Measurements from ENCODE around the gene PGAM5.
A peak's percentile ranks its signal among the peaks of the same experiment; 100 is the strongest.

Gene PGAM5

GRCh38 chr12:132715874-132716273 lies 5.2 kb downstream of the PGAM5 start:
- H4K91ac ChIP-seq (ENCODE audit: low read depth, low read length, poor library complexity) = no peak overlapping the region
- no peaks in the 10 kb centered on the region for H3K4me1 ChIP-seq (ENCODE audit: control insufficient read depth in 2 of 2, insufficient read depth in 1 of 2, low read depth in 1 of 2, low read length in 2 of 2)
- H3K79me1 ChIP-seq (ENCODE audit: low read depth, low read length) = peaks cover 23% of the 10 kb centered on the region
- H2BK12ac ChIP-seq (ENCODE audit: low read length) = no peak overlapping the region
- H3K27me3 ChIP-seq (ENCODE audit: control insufficient read depth in 3 of 3, insufficient read depth in 3 of 3, low read depth in 1 of 3, low read length in 3 of 3) = no peaks in the 10 kb centered on the region
- H3K36me3 ChIP-seq (replicated peaks in 1 of 2; ENCODE audit: control insufficient read depth in 2 of 2, insufficient read depth in 2 of 2, low read length in 2 of 2) = peaks cover 35 to 65% of the 10 kb centered on the region in 2 donors
- no peak overlapping the region for H3K4ac ChIP-seq (ENCODE audit: low read length)
- DNase-seq (ENCODE audit: low spot score) = no peak
- H3K23ac ChIP-seq (ENCODE audit: low read depth, low read length, poor library complexity) = no peak overlapping the region
- H3K9me3 ChIP-seq (replicated peaks in 1 of 2; ENCODE audit: control insufficient read depth in 2 of 2, insufficient read depth in 1 of 2, low read depth in 1 of 2, low read length in 2 of 2) = peaks cover 0 to 2% of the 10 kb centered on the region in 2 donors
- no peak overlapping the region for H3K18ac ChIP-seq (ENCODE audit: low read length)
- H2BK15ac ChIP-seq (ENCODE audit: low read length) = no peak overlapping the region
- H2AK5ac ChIP-seq (ENCODE audit: low read depth, low read length) = no peak overlapping the region
- no peak overlapping the region for H4K8ac ChIP-seq (ENCODE audit: low read depth, low read length)
- H3K9ac ChIP-seq (ENCODE audit: low read depth, low read length, poor library complexity) = peak overlapping the region; percentile 9
- H2AFZ ChIP-seq (ENCODE audit: low read length) = no peak overlapping the region
- H2BK120ac ChIP-seq (ENCODE audit: low read depth, low read length) = no peak overlapping the region
- H2BK5ac ChIP-seq (ENCODE audit: low read length) = no peak overlapping the region
- WGBS, 2 donors (ENCODE audit: extremely low coverage in 2 of 2, insufficient read length in 2 of 2, insufficient replicate concordance in 1 of 2) = no CpG with 5 or more reads among the region's 9 CpGs
- no peak overlapping the region for H3K14ac ChIP-seq (ENCODE audit: low read length)
- H3K4me3 ChIP-seq (ENCODE audit: low read length in 2 of 2) = no peak overlapping the region
- H3K4me2 ChIP-seq (ENCODE audit: insufficient read depth, low read length, poor library complexity, severe bottlenecking) = no peak overlapping the region
- H3K27ac ChIP-seq (replicated peaks; ENCODE audit: low read length) = no peak overlapping the region

- Histone ChIP-seq H2BK5ac (ENCODE audit: low read length) (no peak overlapping the region), H2AK5ac (ENCODE audit: low read depth, low read length) (no peak overlapping the region), H3K9ac (ENCODE audit: low read depth, low read length, poor library complexity) (no peak overlapping the region), H3K23ac (ENCODE audit: low read depth, low read length, poor library complexity) (no peak overlapping the region), H3K4me3 (ENCODE audit: low read length in 2 of 2) (no peak overlapping the region), H3K36me3 (replicated peaks in 1 of 2; ENCODE audit: control insufficient read depth in 2 of 2, insufficient read depth in 2 of 2, low read length in 2 of 2) (peaks cover 37 to 69% of the 10 kb centered on the region in 2 donors), H3K9me3 (replicated peaks in 1 of 2; ENCODE audit: control insufficient read depth in 2 of 2, insufficient read depth in 1 of 2, low read depth in 1 of 2, low read length in 2 of 2) (peaks cover 0 to 2% of the 10 kb centered on the region in 2 donors), H2BK120ac (ENCODE audit: low read depth, low read length) (no peak overlapping the region), H2BK12ac (ENCODE audit: low read length) (no peak overlapping the region), H3K4me1 (ENCODE audit: control insufficient read depth in 2 of 2, insufficient read depth in 1 of 2, low read depth in 1 of 2, low read length in 2 of 2) (no peaks in the 10 kb centered on the region), H4K8ac (ENCODE audit: low read depth, low read length) (peak overlapping the region; percentile 82), H2BK15ac (ENCODE audit: low read length) (no peak overlapping the region), H2AFZ (ENCODE audit: low read length) (no peak overlapping the region), H4K91ac (ENCODE audit: low read depth, low read length, poor library complexity) (no peak overlapping the region), H3K4me2 (ENCODE audit: insufficient read depth, low read length, poor library complexity, severe bottlenecking) (no peak overlapping the region), H3K18ac (ENCODE audit: low read length) (no peak overlapping the region), H3K79me1 (ENCODE audit: low read depth, low read length) (peaks cover 19% of the 10 kb centered on the region), H3K4ac (ENCODE audit: low read length) (no peak overlapping the region), H3K27ac (replicated peaks; ENCODE audit: low read length) (no peak overlapping the region), H3K27me3 (ENCODE audit: control insufficient read depth in 3 of 3, insufficient read depth in 3 of 3, low read depth in 1 of 3, low read length in 3 of 3) (no peaks in the 10 kb centered on the region), H3K14ac (ENCODE audit: low read length) (no peak overlapping the region)
- no CpG with 5 or more reads among the region's 11 CpGs for WGBS, 2 donors (ENCODE audit: extremely low coverage in 2 of 2, insufficient read length in 2 of 2, insufficient replicate concordance in 1 of 2)
- DNase-seq (ENCODE audit: low spot score) = no peak
These were observed 5.7 kb downstream of the PGAM5 start for GRCh38 chr12:132716356-132716755.

GRCh38 chr12:132717011-132717410 lies 6.4 kb downstream of the PGAM5 start:
- no peak overlapping the region for H3K18ac ChIP-seq (ENCODE audit: low read length)
- no peak overlapping the region for H2AFZ ChIP-seq (ENCODE audit: low read length)
- no peak overlapping the region for H3K4me3 ChIP-seq (ENCODE audit: low read length in 2 of 2)
- H2AK5ac ChIP-seq (ENCODE audit: low read depth, low read length) = no peak overlapping the region
- H2BK120ac ChIP-seq (ENCODE audit: low read depth, low read length) = no peak overlapping the region
- H3K79me1 ChIP-seq (ENCODE audit: low read depth, low read length) = peaks cover 16% of the 10 kb centered on the region
- no peak overlapping the region for H2BK5ac ChIP-seq (ENCODE audit: low read length)
- peak overlapping the region; percentile 73 for H3K23ac ChIP-seq (ENCODE audit: low read depth, low read length, poor library complexity)
- no peak overlapping the region for H3K27ac ChIP-seq (replicated peaks; ENCODE audit: low read length)
- no peak overlapping the region for H3K14ac ChIP-seq (ENCODE audit: low read length)
- H2BK12ac ChIP-seq (ENCODE audit: low read length) = no peak overlapping the region
- peaks cover 0 to 2% of the 10 kb centered on the region in 2 donors for H3K9me3 ChIP-seq (replicated peaks in 1 of 2; ENCODE audit: control insufficient read depth in 2 of 2, insufficient read depth in 1 of 2, low read depth in 1 of 2, low read length in 2 of 2)
- no peak for DNase-seq (ENCODE audit: low spot score)
- no peak overlapping the region for H3K4ac ChIP-seq (ENCODE audit: low read length)
- no peaks in the 10 kb centered on the region for H3K27me3 ChIP-seq (ENCODE audit: control insufficient read depth in 3 of 3, insufficient read depth in 3 of 3, low read depth in 1 of 3, low read length in 3 of 3)
- H4K8ac ChIP-seq (ENCODE audit: low read depth, low read length) = no peak overlapping the region
- no peak overlapping the region for H2BK15ac ChIP-seq (ENCODE audit: low read length)
- H3K4me1 ChIP-seq (ENCODE audit: control insufficient read depth in 2 of 2, insufficient read depth in 1 of 2, low read depth in 1 of 2, low read length in 2 of 2) = no peaks in the 10 kb centered on the region
- no peak overlapping the region for H3K9ac ChIP-seq (ENCODE audit: low read depth, low read length, poor library complexity)
- peaks cover 37 to 76% of the 10 kb centered on the region in 2 donors for H3K36me3 ChIP-seq (replicated peaks in 1 of 2; ENCODE audit: control insufficient read depth in 2 of 2, insufficient read depth in 2 of 2, low read length in 2 of 2)
- H4K91ac ChIP-seq (ENCODE audit: low read depth, low read length, poor library complexity) = no peak overlapping the region
- H3K4me2 ChIP-seq (ENCODE audit: insufficient read depth, low read length, poor library complexity, severe bottlenecking) = no peak overlapping the region
- WGBS, 2 donors (ENCODE audit: extremely low coverage in 2 of 2, insufficient read length in 2 of 2, insufficient replicate concordance in 1 of 2) = 100% methylated on average over 4 of the region's 17 CpGs; no CpG with 5 or more reads in 1 of the 2 donors

- WGBS, 2 donors (ENCODE audit: extremely low coverage in 2 of 2, insufficient read length in 2 of 2, insufficient replicate concordance in 1 of 2) = no CpG with 5 or more reads among the region's 61 CpGs
- H3K36me3 ChIP-seq (replicated peaks in 1 of 2; ENCODE audit: control insufficient read depth in 2 of 2, insufficient read depth in 2 of 2, low read length in 2 of 2) = peaks cover 37 to 81% of the 10 kb centered on the region in 2 donors
These were observed 7.1 kb downstream of the PGAM5 start for GRCh38 chr12:132717531-132718387.

More at GRCh38 chr12:132717531-132718387, 7.1 kb downstream of the PGAM5 start:
- H3K18ac ChIP-seq (ENCODE audit: low read length) = no peak overlapping the region
- H3K4me3 ChIP-seq (ENCODE audit: low read length in 2 of 2) = no peak overlapping the region
- H3K27ac ChIP-seq (replicated peaks; ENCODE audit: low read length) = no peak overlapping the region
- H3K79me1 ChIP-seq (ENCODE audit: low read depth, low read length) = peaks cover 16% of the 10 kb centered on the region
- no peaks in the 10 kb centered on the region for H3K4me1 ChIP-seq (ENCODE audit: control insufficient read depth in 2 of 2, insufficient read depth in 1 of 2, low read depth in 1 of 2, low read length in 2 of 2)
- H3K27me3 ChIP-seq (ENCODE audit: control insufficient read depth in 3 of 3, insufficient read depth in 3 of 3, low read depth in 1 of 3, low read length in 3 of 3) = no peaks in the 10 kb centered on the region
- H2AFZ ChIP-seq (ENCODE audit: low read length) = no peak overlapping the region
- H3K14ac ChIP-seq (ENCODE audit: low read length) = no peak overlapping the region
- H3K9me3 ChIP-seq (replicated peaks in 1 of 2; ENCODE audit: control insufficient read depth in 2 of 2, insufficient read depth in 1 of 2, low read depth in 1 of 2, low read length in 2 of 2) = peaks cover 0 to 2% of the 10 kb centered on the region in 2 donors
- H2BK15ac ChIP-seq (ENCODE audit: low read length) = no peak overlapping the region
- no peak overlapping the region for H2AK5ac ChIP-seq (ENCODE audit: low read depth, low read length)
- no peak overlapping the region for H2BK5ac ChIP-seq (ENCODE audit: low read length)
- no peak overlapping the region for H3K4ac ChIP-seq (ENCODE audit: low read length)
- peak overlapping the region; percentile 65 for H3K23ac ChIP-seq (ENCODE audit: low read depth, low read length, poor library complexity)
- peak overlapping the region; percentile 44 for H3K9ac ChIP-seq (ENCODE audit: low read depth, low read length, poor library complexity)
- H3K4me2 ChIP-seq (ENCODE audit: insufficient read depth, low read length, poor library complexity, severe bottlenecking) = no peak overlapping the region
- H4K91ac ChIP-seq (ENCODE audit: low read depth, low read length, poor library complexity) = no peak overlapping the region
- no peak overlapping the region for H4K8ac ChIP-seq (ENCODE audit: low read depth, low read length)
- no peak for DNase-seq (ENCODE audit: low spot score)
- no peak overlapping the region for H2BK12ac ChIP-seq (ENCODE audit: low read length)
- H2BK120ac ChIP-seq (ENCODE audit: low read depth, low read length) = no peak overlapping the region
